Fibroblast of the aortic adventitia (primary cell): ENCODE data around the gene PPP1R8. TPM values are rescaled to one million over a fixed set of nuclear protein-coding genes. Genes with fewer than 3 reads are reported as not detected.

Source experiments
- DNase-seq: peaks from one replicate; pipeline ENCODE4 v3.0.0-alpha.2; 2010; ENCODE audit warnings: low read depth
- H3K4me3 ChIP-seq: 2 replicates; pipeline ENCODE4 v1.5.1; 2011; ENCODE audit warnings: low read depth, mild to moderate bottlenecking, control low read depth, low read length, moderate library complexity
- CTCF ChIP-seq: IDR thresholded peaks from 2 replicates; pipeline ENCODE4 v1.5.1; 2011; ENCODE audit warnings: mild to moderate bottlenecking, low read length, control low read depth, inconsistent platforms; ENCODE audit not compliant: insufficient read depth
- total RNA-seq: library from RNA; depleted of rRNA; stranded (reverse); fragments of >200 nt; gene quantifications from 2 replicates; pipeline ENCODE4 v1.2.3, GENCODE V29; 2012; ENCODE audit warnings: low replicate concordance

The PPP1R8 gene
- total RNA-seq, 1 donor, result 35.2 TPM

GRCh38 chr1:27858072-27858948 lies 27.7 kb downstream of the PPP1R8 start:
- TF ChIP-seq CTCF, result peak; percentile 98
- H3K4me3 ChIP-seq, result peak overlapping the region; percentile 17

GRCh38 chr1:27858949-27859576 lies 28.5 kb downstream of the PPP1R8 start:
- no peak for DNase-seq
- no peak for TF ChIP-seq CTCF
- H3K4me3 ChIP-seq, result no peak overlapping the region

More at GRCh38 chr1:27858072-27858948, 27.7 kb downstream of the PPP1R8 start:
- peak; percentile 83 for DNase-seq

GRCh38 chr1:27861436-27861835 lies 30.9 kb downstream of the PPP1R8 start:
- no peak overlapping the region for H3K4me3 ChIP-seq
- no peak for DNase-seq
- no peak for TF ChIP-seq CTCF

- DNase-seq, result no peak
- H3K4me3 ChIP-seq, result no peak overlapping the region
- no peak for TF ChIP-seq CTCF
Measured at GRCh38 chr1:27862004-27862403, 31.4 kb downstream of the PPP1R8 start.

GRCh38 chr1:27862671-27863537 lies 32.3 kb downstream of the PPP1R8 start:
- TF ChIP-seq CTCF, result no peak
- H3K4me3 ChIP-seq, result no peak overlapping the region
- peak; percentile 91 for DNase-seq

- TF ChIP-seq CTCF, result no peak
- DNase-seq, result no peak
- no peak overlapping the region for H3K4me3 ChIP-seq
Measured at GRCh38 chr1:27863538-27863915, 32.9 kb downstream of the PPP1R8 start.
